H9 (cell line): ENCODE results near the gene TLR6. TPM values are rescaled to one million over a fixed set of nuclear protein-coding genes. Genes with fewer than 3 reads are reported as not detected.

Source experiments
- DNase-seq: peaks from one replicate; pipeline ENCODE4 v3.0.0-alpha.2; 2017
- H2AFZ ChIP-seq: one replicate; pipeline ENCODE4 v1.6.1; 2013; ENCODE audit warnings: mild to moderate bottlenecking, low read length, control low read depth, moderate library complexity
- H2AK5ac ChIP-seq: 2 replicates; pipeline ENCODE4 v1.6.1; 2013; ENCODE audit warnings: low read length, control low read depth, mixed read lengths; ENCODE audit not compliant: insufficient read length
- H2BK120ac ChIP-seq: one replicate; pipeline ENCODE4 v1.6.1; 2013; ENCODE audit warnings: low read depth, mild to moderate bottlenecking, low read length, control low read depth, inconsistent platforms; ENCODE audit not compliant: poor library complexity, severe bottlenecking
- H2BK12ac ChIP-seq: 2 replicates; pipeline ENCODE4 v1.6.1; 2013; ENCODE audit warnings: low read length, control low read depth, mixed read lengths, low read depth; ENCODE audit not compliant: insufficient read length
- H2BK15ac ChIP-seq: 2 replicates; pipeline ENCODE4 v1.6.1; 2013; ENCODE audit warnings: low read depth, low read length, control low read depth
- H2BK20ac ChIP-seq: one replicate; pipeline ENCODE4 v1.6.1; 2013; ENCODE audit warnings: low read depth, mild to moderate bottlenecking, low read length, control low read depth, inconsistent platforms; ENCODE audit not compliant: poor library complexity, severe bottlenecking
- H2BK5ac ChIP-seq: 2 replicates; pipeline ENCODE4 v1.6.1; 2013; ENCODE audit warnings: low read length, control low read depth, mixed read lengths; ENCODE audit not compliant: insufficient read length
- H3K14ac ChIP-seq: 2 replicates; pipeline ENCODE4 v1.6.1; 2013; ENCODE audit warnings: low read length, control low read depth; ENCODE audit not compliant: insufficient read depth
- H3K18ac ChIP-seq: 2 replicates; pipeline ENCODE4 v1.6.1; 2013; ENCODE audit warnings: low read depth, mild to moderate bottlenecking, mixed read lengths, low read length, control low read depth; ENCODE audit not compliant: insufficient read length
- H3K23ac ChIP-seq: 2 replicates; pipeline ENCODE4 v1.6.1; 2013; ENCODE audit warnings: low read length, control low read depth, mixed read lengths, low read depth; ENCODE audit not compliant: insufficient read length
- H3K23me2 ChIP-seq: 2 replicates; pipeline ENCODE4 v1.6.1; 2013; ENCODE audit warnings: low read depth, mild to moderate bottlenecking, mixed read lengths, low read length, control low read depth; ENCODE audit not compliant: insufficient read length, poor library complexity, severe bottlenecking
- H3K27ac ChIP-seq: 2 replicates; pipeline ENCODE4 v1.5.1; 2013; ENCODE audit warnings: low read length, control low read depth, mixed read lengths, low read depth; ENCODE audit not compliant: insufficient read length
- H3K27me3 ChIP-seq: 2 replicates; pipeline ENCODE4 v1.6.1; 2013; ENCODE audit warnings: low read length, control low read depth, inconsistent platforms; ENCODE audit not compliant: insufficient read depth
- H3K4ac ChIP-seq: 2 replicates; pipeline ENCODE4 v1.6.1; 2013; ENCODE audit warnings: low read depth, mild to moderate bottlenecking, control low read depth, inconsistent platforms, low read length, moderate library complexity
- H3K4me1 ChIP-seq: 2 replicates; pipeline ENCODE4 v1.6.1; 2013; ENCODE audit warnings: low read length, control low read depth, inconsistent platforms; ENCODE audit not compliant: insufficient read depth
- H3K4me2 ChIP-seq: 2 replicates; pipeline ENCODE4 v1.6.1; 2013; ENCODE audit warnings: low read length, control low read depth, mixed read lengths; ENCODE audit not compliant: insufficient read length, insufficient read depth
- H3K56ac ChIP-seq: 2 replicates; pipeline ENCODE4 v1.6.1; 2013; ENCODE audit warnings: low read depth, mild to moderate bottlenecking, mixed read lengths, low read length, control low read depth; ENCODE audit not compliant: insufficient read length
- H3K79me1 ChIP-seq: 2 replicates; pipeline ENCODE4 v1.6.1; 2013; ENCODE audit warnings: low read depth, mild to moderate bottlenecking, moderate library complexity, low read length, control low read depth, inconsistent platforms; ENCODE audit not compliant: insufficient read depth, poor library complexity, severe bottlenecking
- H3K79me2 ChIP-seq: 2 replicates; pipeline ENCODE4 v1.6.1; 2013; ENCODE audit warnings: low read length, control low read depth, inconsistent platforms; ENCODE audit not compliant: insufficient read depth
- H3K9ac ChIP-seq: 2 replicates; pipeline ENCODE4 v1.6.1; 2013; ENCODE audit warnings: low read length, control low read depth, mixed read lengths; ENCODE audit not compliant: insufficient read length; ENCODE audit errors: extremely low read depth
- H3K9me3 ChIP-seq: one replicate; pipeline ENCODE4 v1.6.1; 2013; ENCODE audit warnings: low read depth, low read length, inconsistent platforms; ENCODE audit not compliant: control insufficient read depth
- H3T11ph ChIP-seq: one replicate; pipeline ENCODE4 v1.6.1; 2013; ENCODE audit warnings: mild to moderate bottlenecking, low read length, control low read depth, inconsistent platforms
- H4K20me1 ChIP-seq: one replicate; pipeline ENCODE4 v1.6.1; 2013; ENCODE audit not compliant: control insufficient read depth, insufficient read length, insufficient read depth
- H4K5ac ChIP-seq: 2 replicates; pipeline ENCODE4 v1.6.1; 2013; ENCODE audit warnings: low read depth, mild to moderate bottlenecking, mixed read lengths, low read length, control low read depth; ENCODE audit not compliant: insufficient read length
- H4K8ac ChIP-seq: replicated peaks from 2 replicates; pipeline ENCODE4 v1.6.1; 2013; ENCODE audit warnings: low read length, control low read depth, mixed read lengths, low read depth; ENCODE audit not compliant: insufficient read length
- H4K91ac ChIP-seq: 2 replicates; pipeline ENCODE4 v1.6.1; 2013; ENCODE audit warnings: low read depth, mild to moderate bottlenecking, moderate library complexity, mixed read lengths, low read length, control low read depth; ENCODE audit not compliant: insufficient read length
- H3K27ac Mint-ChIP-seq, 3 experiments: 2 replicates in 2 of 3; 3 replicates in 1 of 3; pipeline ENCODE4 v1.8.0; 2020 to 2021; ENCODE audit warnings: mixed read lengths in 3 of 3, mild to moderate bottlenecking in 1 of 3, moderate library complexity in 1 of 3
- H3K27me3 Mint-ChIP-seq: 2 replicates; pipeline ENCODE4 v1.8.0; 2021; ENCODE audit warnings: low read depth, mild to moderate bottlenecking, moderate library complexity, mixed read lengths
- H3K36me3 Mint-ChIP-seq, 3 experiments: 2 replicates in 2 of 3; 3 replicates in 1 of 3; pipeline ENCODE4 v1.8.0; 2020 to 2021; ENCODE audit warnings: low read depth in 3 of 3, mixed read lengths in 3 of 3; ENCODE audit not compliant: insufficient read depth in 1 of 3
- H3K4me1 Mint-ChIP-seq, 2 experiments: 2 replicates each; pipeline ENCODE4 v1.8.0; 2020; ENCODE audit warnings: mixed read lengths in 2 of 2
- H3K4me3 Mint-ChIP-seq, 2 experiments: 2 replicates in 1 of 2; 3 replicates in 1 of 2; pipeline ENCODE4 v1.8.0; 2020 to 2021; ENCODE audit warnings: mild to moderate bottlenecking in 2 of 2, mixed read lengths in 2 of 2, moderate library complexity in 1 of 2
- H3K9me3 Mint-ChIP-seq, 2 experiments: 2 replicates in 1 of 2; 3 replicates in 1 of 2; pipeline ENCODE4 v1.8.0; 2020; ENCODE audit warnings: mild to moderate bottlenecking in 2 of 2, mixed read lengths in 2 of 2, moderate library complexity in 1 of 2
- WGBS: extraction: QIAGEN DNeasy Blood & Tissue Kit; methylation state at CpG from one replicate; pipeline ENCODE4 v1.1.7; 2013; ENCODE audit warnings: missing lambda C conversion rate, low lambda C conversion rate, mixed read lengths; ENCODE audit not compliant: insufficient read length; ENCODE audit errors: extremely low coverage; 5-methylcytosine and 5-hydroxymethylcytosine counted together
- total RNA-seq: library from RNA; stranded (reverse); gene quantifications from 2 replicates; pipeline ENCODE4 v1.2.1, GENCODE V29; 2021
- TF ChIP-seq, protein P1 (sequence below): fragments of 200-600 bp; sonication (generic); conservative IDR thresholded peaks from 3 replicates; pipeline ENCODE4 v1.8.0; 2021; ENCODE audit warnings: antibody characterized with exemption, mild to moderate bottlenecking

TLR6 gene
- total RNA-seq, 1 experiment from 2014 or later: 0.11 TPM

DNA sequence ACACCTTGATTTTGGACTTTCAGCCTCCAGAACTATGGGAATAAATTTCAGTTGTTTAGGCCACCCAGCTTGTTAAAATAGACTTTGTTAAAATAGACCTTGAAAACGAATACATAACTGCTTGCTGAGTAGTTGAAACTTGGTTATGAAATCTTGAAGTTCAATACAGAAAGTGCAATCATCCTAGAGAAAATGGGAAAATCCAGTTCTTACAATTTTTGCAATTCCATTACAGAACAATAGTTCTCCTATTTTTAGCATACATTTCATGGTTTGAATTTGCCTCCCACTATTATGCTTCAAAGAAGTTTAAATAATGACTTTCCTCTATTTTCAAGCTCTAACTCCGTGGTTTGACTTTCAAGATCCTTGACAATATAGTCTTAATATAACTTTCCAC, 62.6 kb downstream of the TLR6 start:
- Histone ChIP-seq H3K18ac (no peak overlapping the region), H3K27me3 (no peaks in the 10 kb centered on the region), H3K56ac (no peak overlapping the region), H2BK20ac (no peak overlapping the region), H3K14ac (no peak overlapping the region), H4K8ac (no peak overlapping the region), H3K4me2 (no peak overlapping the region), H2AFZ (no peak overlapping the region), H3K9me3 (no peaks in the 10 kb centered on the region), H3T11ph (no peak overlapping the region), H2AK5ac (no peak overlapping the region), H3K4ac (no peak overlapping the region), H3K23ac (no peak overlapping the region), H2BK120ac (no peak overlapping the region), H3K79me1 (no peaks in the 10 kb centered on the region), H4K20me1 (no peaks in the 10 kb centered on the region), H3K23me2 (no peaks in the 10 kb centered on the region), H4K91ac (no peak overlapping the region), H3K27ac (no peak overlapping the region), H2BK5ac (no peak overlapping the region), H4K5ac (no peak overlapping the region), H3K9ac (no peak overlapping the region), H2BK15ac (no peak overlapping the region), H3K4me1 (no peaks in the 10 kb centered on the region), H3K79me2 (no peaks in the 10 kb centered on the region), H2BK12ac (no peak overlapping the region)
- no peak for DNase-seq
- Mint-ChIP-seq H3K27me3 (no peaks in the 10 kb centered on the region; the same call in 1 of the 2 replicates), H3K36me3 (no peaks in the 10 kb centered on the region), H3K9me3 (0 out of 5 replicates have a peak, but pooled peaks cover 0 to 1% of the 10 kb centered on the region in 2 experiments), H3K27ac (no peak overlapping the region), H3K4me3 (no peak overlapping the region), H3K4me1 (no peaks in the 10 kb centered on the region)
- WGBS: no CpG with 5 or more reads among the region's 2 CpGs
- TF ChIP-seq, protein P1, sequence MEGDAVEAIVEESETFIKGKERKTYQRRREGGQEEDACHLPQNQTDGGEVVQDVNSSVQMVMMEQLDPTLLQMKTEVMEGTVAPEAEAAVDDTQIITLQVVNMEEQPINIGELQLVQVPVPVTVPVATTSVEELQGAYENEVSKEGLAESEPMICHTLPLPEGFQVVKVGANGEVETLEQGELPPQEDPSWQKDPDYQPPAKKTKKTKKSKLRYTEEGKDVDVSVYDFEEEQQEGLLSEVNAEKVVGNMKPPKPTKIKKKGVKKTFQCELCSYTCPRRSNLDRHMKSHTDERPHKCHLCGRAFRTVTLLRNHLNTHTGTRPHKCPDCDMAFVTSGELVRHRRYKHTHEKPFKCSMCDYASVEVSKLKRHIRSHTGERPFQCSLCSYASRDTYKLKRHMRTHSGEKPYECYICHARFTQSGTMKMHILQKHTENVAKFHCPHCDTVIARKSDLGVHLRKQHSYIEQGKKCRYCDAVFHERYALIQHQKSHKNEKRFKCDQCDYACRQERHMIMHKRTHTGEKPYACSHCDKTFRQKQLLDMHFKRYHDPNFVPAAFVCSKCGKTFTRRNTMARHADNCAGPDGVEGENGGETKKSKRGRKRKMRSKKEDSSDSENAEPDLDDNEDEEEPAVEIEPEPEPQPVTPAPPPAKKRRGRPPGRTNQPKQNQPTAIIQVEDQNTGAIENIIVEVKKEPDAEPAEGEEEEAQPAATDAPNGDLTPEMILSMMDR: no peak
